Mesodermal cell (in vitro differentiated cells): ENCODE results near the gene NELFB.

Experiments
- H3K27ac ChIP-seq: 2 replicates; pipeline ENCODE4 v1.7.0; 2013; ENCODE audit warnings: mild to moderate bottlenecking, low read depth, low read length, moderate library complexity; ENCODE audit not compliant: severe bottlenecking
- H3K36me3 ChIP-seq: 2 replicates; pipeline ENCODE4 v1.7.1; 2013; ENCODE audit warnings: mild to moderate bottlenecking, low read length, moderate library complexity; ENCODE audit not compliant: control insufficient read depth, insufficient read depth
- H3K4me1 ChIP-seq: one replicate; pipeline ENCODE4 v1.7.1; 2013; ENCODE audit warnings: mild to moderate bottlenecking, low read length; ENCODE audit not compliant: insufficient read depth, control insufficient read depth, poor library complexity, severe bottlenecking
- H3K4me3 ChIP-seq: 2 replicates; pipeline ENCODE4 v1.7.0; 2013; ENCODE audit warnings: low read length, control low read depth, mild to moderate bottlenecking; ENCODE audit not compliant: insufficient read depth, poor library complexity, severe bottlenecking; ENCODE audit errors: extremely low read depth
- H3K9me3 ChIP-seq: 2 replicates; pipeline ENCODE4 v1.7.1; 2013; ENCODE audit warnings: mild to moderate bottlenecking, low read length, moderate library complexity; ENCODE audit not compliant: control insufficient read depth
- WGBS, 2 experiments: methylation state at CpG; one replicate each; pipeline ENCODE4 v1.1.5; 2013; ENCODE audit warnings: missing lambda C conversion rate in 2 of 2; ENCODE audit not compliant: insufficient coverage in 2 of 2; 5-methylcytosine and 5-hydroxymethylcytosine counted together

Gene NELFB

GRCh38 chr9:137225699-137226331, 29.3 kb upstream of the NELFB start:
- H3K9me3 ChIP-seq, result no peaks in the 10 kb centered on the region
- H3K4me3 ChIP-seq, result no peak overlapping the region
- H3K4me1 ChIP-seq, result peaks cover 7% of the 10 kb centered on the region
- WGBS, 2 experiments, result 90 to 93% methylated on average over 13 to 21 of the region's 21 CpGs
- H3K27ac ChIP-seq, result no peak overlapping the region
- no peaks in the 10 kb centered on the region for H3K36me3 ChIP-seq

DNA sequence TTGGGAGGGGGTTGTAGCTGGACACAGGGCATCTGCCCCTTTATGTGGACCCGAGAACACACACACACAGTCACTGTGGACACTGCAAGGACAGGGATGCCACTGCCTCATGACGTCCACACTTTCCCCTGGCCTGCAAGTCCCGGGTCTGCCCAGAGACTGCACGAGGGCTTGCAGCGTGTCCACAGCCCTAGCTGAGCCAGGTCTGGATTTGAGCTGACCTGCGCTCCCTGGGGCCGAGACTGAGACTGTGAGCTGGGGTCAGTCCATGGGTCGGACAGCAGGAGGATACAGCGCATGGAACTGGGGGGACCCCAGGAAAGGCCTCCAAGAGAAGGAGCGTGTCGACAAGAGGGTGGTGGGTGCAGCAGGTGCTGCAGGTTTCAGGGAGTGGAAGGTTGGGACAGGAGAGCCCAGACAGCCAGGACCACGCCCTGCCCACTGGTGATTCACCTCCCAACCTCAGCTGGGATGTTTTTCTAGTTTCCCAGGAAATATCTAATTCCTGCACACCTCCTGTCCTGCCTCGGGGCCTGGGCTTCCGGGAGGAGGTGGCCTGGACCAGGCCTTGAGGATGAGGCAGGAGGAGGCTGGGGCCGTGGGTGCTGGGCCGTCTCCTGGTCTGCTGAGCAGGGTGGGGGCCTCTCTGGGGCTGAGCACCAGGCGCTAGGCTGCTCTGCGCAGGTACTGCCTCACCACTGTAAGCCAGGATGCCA, 28.6 kb upstream of the NELFB start:
- Histone ChIP-seq H3K36me3 (no peaks in the 10 kb centered on the region), H3K4me3 (no peak overlapping the region), H3K9me3 (no peaks in the 10 kb centered on the region), H3K27ac (no peak overlapping the region), H3K4me1 (peaks cover 7% of the 10 kb centered on the region)
- 90 to 91% methylated on average over 16 to 17 of the region's 18 CpGs for WGBS, 2 experiments

DNA sequence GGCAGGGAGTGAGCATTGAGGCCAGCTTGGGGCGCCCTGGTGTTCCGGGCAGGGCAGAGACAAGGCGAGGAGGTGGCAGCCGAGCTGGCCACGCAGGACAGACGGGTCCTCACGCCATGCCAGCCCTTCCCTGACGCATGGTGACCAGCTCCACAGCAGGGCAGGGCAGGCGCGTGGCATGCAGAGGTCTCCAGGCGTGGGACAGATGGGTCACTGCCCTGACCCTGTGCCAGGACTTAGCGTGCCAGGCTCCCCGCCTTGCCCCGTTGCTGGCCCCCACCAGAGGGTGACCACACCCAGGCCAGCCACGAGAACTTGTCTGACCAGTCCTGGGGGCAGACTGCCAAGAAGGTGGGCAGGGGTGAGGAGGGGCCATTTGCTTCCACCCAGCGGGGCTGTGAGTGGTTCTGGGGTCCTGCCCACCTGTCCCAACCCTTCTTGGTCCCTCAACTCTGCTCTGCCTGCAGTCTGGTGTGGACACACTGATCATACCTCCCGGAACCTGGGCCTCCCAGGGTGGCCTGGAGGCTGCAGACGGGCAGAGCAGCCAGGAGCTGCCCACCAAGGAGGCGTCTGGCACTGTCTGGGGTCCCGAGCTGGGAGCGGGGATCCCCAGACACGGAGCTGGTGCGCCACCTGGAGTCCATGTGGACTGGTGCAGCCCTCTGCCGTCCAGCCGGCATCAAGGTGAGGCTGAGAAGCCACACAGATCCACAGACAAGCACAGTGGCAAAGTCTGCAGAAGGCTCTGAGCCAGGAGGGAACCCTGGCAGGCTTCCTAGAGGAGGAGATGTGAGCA, 27.9 kb upstream of the NELFB start, which contains the start of gene RNF224:
TSS of gene RNF224 (plus strand) at position 449 of the 799 bp plus-strand sequence. CDS start 834 bp downstream, outside the sequence.
- no peaks in the 10 kb centered on the region for H3K9me3 ChIP-seq
- no peaks in the 10 kb centered on the region for H3K36me3 ChIP-seq
- WGBS, 2 experiments, result 57 to 67% methylated on average over 22 to 24 of the region's 25 CpGs
- no peak within 1 kb of the TSS for H3K4me3 ChIP-seq
- no peak within 1 kb of the TSS for H3K27ac ChIP-seq
- H3K4me1 ChIP-seq, result peaks cover 7% of the 10 kb centered on the region

- H3K27ac ChIP-seq, result no peak overlapping the region
- H3K4me3 ChIP-seq, result no peak overlapping the region
- H3K4me1 ChIP-seq, result peaks cover 7% of the 10 kb centered on the region
- 62 to 67% methylated on average over 10 to 16 of the region's 18 CpGs for WGBS, 2 experiments
- no peaks in the 10 kb centered on the region for H3K36me3 ChIP-seq
- H3K9me3 ChIP-seq, result no peaks in the 10 kb centered on the region
Observed at GRCh38 chr9:137227853-137228505, 27.1 kb upstream of the NELFB start.

GRCh38 chr9:137228506-137228967, 26.6 kb upstream of the NELFB start:
- H3K27ac ChIP-seq, result no peak overlapping the region
- 92 to 93% methylated on average over 24 to 29 of the region's 29 CpGs for WGBS, 2 experiments
- peaks cover 7% of the 10 kb centered on the region for H3K4me1 ChIP-seq
- H3K4me3 ChIP-seq, result no peak overlapping the region
- H3K36me3 ChIP-seq, result no peaks in the 10 kb centered on the region
- H3K9me3 ChIP-seq, result no peaks in the 10 kb centered on the region

GRCh38 chr9:137228968-137229896, 25.9 kb upstream of the NELFB start:
- Histone ChIP-seq H3K9me3 (no peaks in the 10 kb centered on the region), H3K27ac (no peak overlapping the region), H3K36me3 (no peaks in the 10 kb centered on the region), H3K4me3 (no peak overlapping the region), H3K4me1 (peaks cover 4% of the 10 kb centered on the region)
- 92 to 93% methylated on average over 25 of the region's 27 CpGs for WGBS, 2 experiments

DNA sequence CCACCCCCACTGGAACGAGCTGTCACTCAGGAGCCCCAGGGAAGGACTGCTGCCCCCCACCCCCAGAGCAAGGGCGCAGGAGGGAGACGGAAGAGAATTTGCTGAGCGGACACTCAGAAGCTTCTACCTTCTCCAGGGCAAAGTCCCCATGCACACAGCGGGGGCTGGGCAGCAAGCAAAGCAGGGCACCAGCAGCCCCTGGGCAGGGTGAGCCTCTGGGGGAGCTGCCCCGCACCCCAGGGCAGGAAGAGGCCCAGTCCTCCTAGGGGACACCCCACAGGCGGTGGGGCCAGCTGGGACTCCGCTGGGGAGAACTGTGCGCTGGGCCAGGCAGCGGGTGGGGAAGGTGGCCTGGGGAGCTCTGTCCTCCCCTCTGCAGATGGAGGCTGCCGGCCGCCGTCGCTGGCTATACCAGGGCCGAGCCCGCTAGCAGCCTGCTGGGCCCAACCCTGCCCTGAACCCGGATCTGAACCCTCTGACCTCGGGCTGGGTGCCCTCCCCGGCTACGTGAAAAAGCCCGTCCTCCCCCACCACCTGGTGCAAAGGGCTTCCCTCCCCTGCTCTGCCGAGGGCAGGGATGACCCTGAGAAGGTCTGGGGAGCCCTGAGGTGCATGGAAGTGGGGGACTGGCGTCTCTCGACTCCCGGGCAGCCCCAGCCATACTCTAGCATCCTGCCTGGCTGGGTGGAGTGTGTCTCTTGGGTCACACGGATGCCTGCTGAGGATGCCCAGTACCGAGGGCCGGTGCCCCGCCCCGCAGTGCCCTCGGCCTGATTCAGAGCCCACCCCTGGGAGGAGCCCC, 25.0 kb upstream of the NELFB start:
- Histone ChIP-seq H3K27ac (no peak overlapping the region), H3K4me1 (peaks cover 4% of the 10 kb centered on the region), H3K9me3 (no peaks in the 10 kb centered on the region), H3K4me3 (no peak overlapping the region), H3K36me3 (no peaks in the 10 kb centered on the region)
- WGBS, 2 experiments, result 82 to 87% methylated on average over 13 to 27 of the region's 31 CpGs

DNA sequence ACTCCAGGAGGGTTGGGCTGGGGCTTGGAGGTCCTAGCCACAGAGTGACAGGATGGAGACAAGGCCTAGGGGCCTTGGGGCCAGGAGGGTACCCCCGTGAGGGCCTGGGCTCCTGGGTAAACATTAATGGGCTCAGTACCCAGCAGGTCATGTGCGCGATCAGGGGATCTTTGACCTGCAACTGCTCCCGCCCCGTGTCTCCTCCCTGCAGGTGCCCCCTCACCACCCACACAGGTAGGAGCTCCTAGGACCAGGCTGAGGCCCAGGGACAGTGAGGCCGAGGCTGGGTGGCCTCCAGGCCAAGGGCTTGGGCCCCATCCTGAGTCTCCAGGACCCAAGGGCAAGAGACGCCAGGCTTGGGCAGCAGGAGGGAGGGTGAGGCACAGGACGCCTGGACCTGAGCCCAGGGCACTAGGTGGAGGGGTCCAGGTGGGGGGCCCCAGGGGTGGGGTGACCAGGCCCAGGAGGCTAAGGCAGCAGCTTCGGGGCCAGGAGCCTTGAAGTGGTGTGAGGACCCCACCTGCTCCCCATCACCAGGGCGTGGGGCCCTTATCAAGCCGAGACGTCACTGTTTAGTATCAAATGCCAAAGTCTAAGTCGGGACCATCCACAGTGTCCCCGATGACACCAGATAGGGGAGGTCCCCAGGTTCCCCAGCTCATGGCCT, 24.3 kb upstream of the NELFB start, which contains the start of gene SLC34A3:
TSS of gene SLC34A3 (plus strand) at position 197 of the 667 bp plus-strand sequence. CDS start 802 bp downstream, outside the sequence.
- peaks cover 4% of the 10 kb centered on the region for H3K4me1 ChIP-seq
- no peak within 1 kb of the TSS for H3K27ac ChIP-seq
- 89 to 92% methylated on average over 10 to 14 of the region's 14 CpGs for WGBS, 2 experiments
- H3K9me3 ChIP-seq, result no peaks in the 10 kb centered on the region
- H3K36me3 ChIP-seq, result no peaks in the 10 kb centered on the region
- no peak within 1 kb of the TSS for H3K4me3 ChIP-seq
